Measurements from ENCODE around the gene TRAPPC8.

- TF ChIP-seq CTCF (IDR thresholded peaks at IDR 0.05 in 8 of 11, conservative IDR thresholded peaks at IDR 0.05 in 3 of 11) = no peak
- TF ChIP-seq POLR2A (IDR thresholded peaks at IDR 0.05) = no peak
These were observed 11.4 kb upstream of the TRAPPC8 start for GRCh38 chr18:31954349-31954748.
